GM12801 (cell line): Measurements from ENCODE around the gene SGO2.

Source experiments
- CTCF ChIP-seq: IDR thresholded peaks from one replicate; pipeline ENCODE4 v1.5.1; 2011; ENCODE audit warnings: control low read depth; ENCODE audit not compliant: insufficient read length; ENCODE audit errors: extremely low read depth

Gene SGO2

GRCh38 chr2:200540793-200541192 lies 14.8 kb downstream of the SGO2 start:
- TF ChIP-seq CTCF = no peak

GRCh38 chr2:200567932-200568331 lies 41.9 kb downstream of the SGO2 start:
- TF ChIP-seq CTCF = no peak

- TF ChIP-seq CTCF = no peak
Observed at GRCh38 chr2:200575957-200576356, 50.0 kb downstream of the SGO2 start.

GRCh38 chr2:200577027-200577426 lies 51.0 kb downstream of the SGO2 start:
- TF ChIP-seq CTCF = no peak

GRCh38 chr2:200578778-200579177 lies 52.8 kb downstream of the SGO2 start:
- TF ChIP-seq CTCF = no peak

GRCh38 chr2:200584639-200585038 lies 58.6 kb downstream of the SGO2 start:
- no peak for TF ChIP-seq CTCF

- no peak for TF ChIP-seq CTCF
Observed at GRCh38 chr2:200585340-200585729, 59.3 kb downstream of the SGO2 start.
